HEK293 (cell line): ENCODE results near the gene SH2D2A.

Source experiments
- BCL11B ChIP-seq: fragments of 450-650 bp; formaldehyde crosslinking; IDR thresholded peaks from 2 replicates; pipeline ENCODE4 v1.5.1; 2016; ENCODE audit warnings: low read depth, missing biosample characterization, missing genetic modification characterization
- BCL6B ChIP-seq: fragments of 450-650 bp; formaldehyde crosslinking; IDR thresholded peaks from 2 replicates; pipeline ENCODE4 v1.5.1; 2017; ENCODE audit warnings: missing biosample characterization, missing genetic modification characterization
- EGR2 ChIP-seq: fragments of 450-650 bp; formaldehyde crosslinking; IDR thresholded peaks from 2 replicates; pipeline ENCODE4 v1.5.1; 2016; ENCODE audit warnings: low read depth, missing biosample characterization, missing genetic modification characterization
- HOXA7 ChIP-seq: sonication (generic); formaldehyde crosslinking; IDR thresholded peaks from 2 replicates; pipeline ENCODE4 v1.8.1; 2022; ENCODE audit warnings: missing genetic modification reagents, borderline replicate concordance
- KLF9 ChIP-seq: fragments of 450-650 bp; formaldehyde crosslinking; IDR thresholded peaks from 2 replicates; pipeline ENCODE4 v1.5.1; 2016; ENCODE audit warnings: missing biosample characterization, missing genetic modification characterization, low read depth
- MEIS1 ChIP-seq: sonication (generic); formaldehyde crosslinking; IDR thresholded peaks from 2 replicates; pipeline ENCODE4 v1.8.1; 2022; ENCODE audit warnings: missing genetic modification reagents, mild to moderate bottlenecking, borderline replicate concordance
- OSR2 ChIP-seq: fragments of 450-650 bp; formaldehyde crosslinking; IDR thresholded peaks from 2 replicates; pipeline ENCODE4 v1.5.1; 2016; ENCODE audit warnings: missing biosample characterization, missing genetic modification characterization
- REST ChIP-seq: fragments of 450-650 bp; formaldehyde crosslinking; IDR thresholded peaks from 2 replicates; pipeline ENCODE4 v1.5.1; 2016; ENCODE audit warnings: missing biosample characterization, missing genetic modification characterization
- ZBTB10 ChIP-seq: fragments of 450-650 bp; formaldehyde crosslinking; IDR thresholded peaks from 2 replicates; pipeline ENCODE4 v1.5.1; 2016; ENCODE audit warnings: missing biosample characterization, missing genetic modification characterization
- ZNF121 ChIP-seq: fragments of 450-650 bp; formaldehyde crosslinking; IDR thresholded peaks from 2 replicates; pipeline ENCODE4 v1.5.1; 2016; ENCODE audit warnings: missing biosample characterization, missing genetic modification characterization
- ZNF211 ChIP-seq: fragments of 450-650 bp; formaldehyde crosslinking; IDR thresholded peaks from 2 replicates; pipeline ENCODE4 v1.5.1; 2016; ENCODE audit warnings: low read depth, missing biosample characterization, missing genetic modification characterization
- ZNF280D ChIP-seq: fragments of 450-650 bp; formaldehyde crosslinking; IDR thresholded peaks from 2 replicates; pipeline ENCODE4 v1.5.1; 2016; ENCODE audit warnings: missing biosample characterization, missing genetic modification characterization
- ZNF416 ChIP-seq: fragments of 450-650 bp; formaldehyde crosslinking; IDR thresholded peaks from 2 replicates; pipeline ENCODE4 v1.5.1; 2016; ENCODE audit warnings: missing biosample characterization, missing genetic modification characterization
- ZNF426 ChIP-seq: fragments of 450-650 bp; formaldehyde crosslinking; IDR thresholded peaks from 2 replicates; pipeline ENCODE4 v1.5.1; 2017; ENCODE audit warnings: missing biosample characterization, missing genetic modification characterization, mild to moderate bottlenecking, inconsistent platforms, moderate library complexity
- ZNF558 ChIP-seq: fragments of 450-650 bp; formaldehyde crosslinking; IDR thresholded peaks from 2 replicates; pipeline ENCODE4 v1.5.1; 2016; ENCODE audit warnings: missing biosample characterization, missing genetic modification characterization
- ZNF560 ChIP-seq: fragments of 450-650 bp; formaldehyde crosslinking; IDR thresholded peaks from 2 replicates; pipeline ENCODE4 v1.5.1; 2017; ENCODE audit warnings: missing biosample characterization, missing genetic modification characterization, borderline replicate concordance
- ZNF610 ChIP-seq: fragments of 450-650 bp; formaldehyde crosslinking; IDR thresholded peaks from 2 replicates; pipeline ENCODE4 v1.5.1; 2016; ENCODE audit warnings: missing biosample characterization, missing genetic modification characterization, borderline replicate concordance
- ZNF660 ChIP-seq: fragments of 450-650 bp; IDR thresholded peaks from 2 replicates; pipeline ENCODE4 v1.5.1; 2018; ENCODE audit warnings: missing biosample characterization, mild to moderate bottlenecking, missing genetic modification characterization
- ZNF747 ChIP-seq: fragments of 450-650 bp; formaldehyde crosslinking; IDR thresholded peaks from 2 replicates; pipeline ENCODE4 v1.5.1; 2016; ENCODE audit warnings: missing biosample characterization, missing genetic modification characterization
- ZNF776 ChIP-seq: fragments of 450-650 bp; formaldehyde crosslinking; IDR thresholded peaks from 2 replicates; pipeline ENCODE4 v1.5.0; 2017; ENCODE audit warnings: missing biosample characterization, missing genetic modification characterization, borderline replicate concordance
- ZNF777 ChIP-seq: fragments of 450-650 bp; formaldehyde crosslinking; IDR thresholded peaks from 2 replicates; pipeline ENCODE4 v1.5.1; 2017; ENCODE audit warnings: missing biosample characterization, missing genetic modification characterization, borderline replicate concordance
- ZNF830 ChIP-seq: fragments of 450-650 bp; IDR thresholded peaks from 2 replicates; pipeline ENCODE4 v1.5.0; 2018; ENCODE audit warnings: missing biosample characterization, missing genetic modification characterization, low read depth, mild to moderate bottlenecking, moderate library complexity
- TF ChIP-seq, protein P1 (sequence below): fragments of 450-650 bp; formaldehyde crosslinking; IDR thresholded peaks from 2 replicates; pipeline ENCODE4 v1.5.1; 2016; ENCODE audit warnings: missing biosample characterization, missing genetic modification characterization, borderline replicate concordance
- TF ChIP-seq, protein P2 (sequence below): fragments of 450-650 bp; formaldehyde crosslinking; IDR thresholded peaks from 2 replicates; pipeline ENCODE4 v1.5.1; 2016; ENCODE audit warnings: missing biosample characterization, missing genetic modification characterization

SH2D2A gene

GRCh38 chr1:156860113-156860627 lies 43.5 kb upstream of the SH2D2A start (continued):
- TF ChIP-seq ZNF280D (tag by site-specific recombination): no peak
- no peak for TF ChIP-seq ZNF558 (tag by site-specific recombination)
- TF ChIP-seq ZNF121 (tag by site-specific recombination): no peak
- no peak for TF ChIP-seq ZNF776
- no peak for TF ChIP-seq ZNF777 (tag by site-specific recombination)
- TF ChIP-seq OSR2: no peak
- TF ChIP-seq BCL6B: no peak
- TF ChIP-seq EGR2 (tag by site-specific recombination): no peak
- TF ChIP-seq, protein P1, sequence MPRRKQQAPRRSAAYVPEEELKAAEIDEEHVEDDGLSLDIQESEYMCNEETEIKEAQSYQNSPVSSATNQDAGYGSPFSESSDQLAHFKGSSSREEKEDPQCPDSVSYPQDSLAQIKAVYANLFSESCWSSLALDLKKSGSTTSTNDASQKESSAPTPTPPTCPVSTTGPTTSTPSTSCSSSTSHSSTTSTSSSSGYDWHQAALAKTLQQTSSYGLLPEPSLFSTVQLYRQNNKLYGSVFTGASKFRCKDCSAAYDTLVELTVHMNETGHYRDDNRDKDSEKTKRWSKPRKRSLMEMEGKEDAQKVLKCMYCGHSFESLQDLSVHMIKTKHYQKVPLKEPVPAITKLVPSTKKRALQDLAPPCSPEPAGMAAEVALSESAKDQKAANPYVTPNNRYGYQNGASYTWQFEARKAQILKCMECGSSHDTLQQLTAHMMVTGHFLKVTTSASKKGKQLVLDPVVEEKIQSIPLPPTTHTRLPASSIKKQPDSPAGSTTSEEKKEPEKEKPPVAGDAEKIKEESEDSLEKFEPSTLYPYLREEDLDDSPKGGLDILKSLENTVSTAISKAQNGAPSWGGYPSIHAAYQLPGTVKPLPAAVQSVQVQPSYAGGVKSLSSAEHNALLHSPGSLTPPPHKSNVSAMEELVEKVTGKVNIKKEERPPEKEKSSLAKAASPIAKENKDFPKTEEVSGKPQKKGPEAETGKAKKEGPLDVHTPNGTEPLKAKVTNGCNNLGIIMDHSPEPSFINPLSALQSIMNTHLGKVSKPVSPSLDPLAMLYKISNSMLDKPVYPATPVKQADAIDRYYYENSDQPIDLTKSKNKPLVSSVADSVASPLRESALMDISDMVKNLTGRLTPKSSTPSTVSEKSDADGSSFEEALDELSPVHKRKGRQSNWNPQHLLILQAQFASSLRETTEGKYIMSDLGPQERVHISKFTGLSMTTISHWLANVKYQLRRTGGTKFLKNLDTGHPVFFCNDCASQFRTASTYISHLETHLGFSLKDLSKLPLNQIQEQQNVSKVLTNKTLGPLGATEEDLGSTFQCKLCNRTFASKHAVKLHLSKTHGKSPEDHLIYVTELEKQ (tag by site-specific recombination): no peak; the same call in 1 of the 2 replicates
- peak; percentile 91 for TF ChIP-seq REST
- TF ChIP-seq ZNF610 (tag by site-specific recombination): no peak
- no peak for TF ChIP-seq ZNF747 (tag by site-specific recombination)
- TF ChIP-seq ZNF416 (tag by site-specific recombination): no peak
- TF ChIP-seq, protein P2, sequence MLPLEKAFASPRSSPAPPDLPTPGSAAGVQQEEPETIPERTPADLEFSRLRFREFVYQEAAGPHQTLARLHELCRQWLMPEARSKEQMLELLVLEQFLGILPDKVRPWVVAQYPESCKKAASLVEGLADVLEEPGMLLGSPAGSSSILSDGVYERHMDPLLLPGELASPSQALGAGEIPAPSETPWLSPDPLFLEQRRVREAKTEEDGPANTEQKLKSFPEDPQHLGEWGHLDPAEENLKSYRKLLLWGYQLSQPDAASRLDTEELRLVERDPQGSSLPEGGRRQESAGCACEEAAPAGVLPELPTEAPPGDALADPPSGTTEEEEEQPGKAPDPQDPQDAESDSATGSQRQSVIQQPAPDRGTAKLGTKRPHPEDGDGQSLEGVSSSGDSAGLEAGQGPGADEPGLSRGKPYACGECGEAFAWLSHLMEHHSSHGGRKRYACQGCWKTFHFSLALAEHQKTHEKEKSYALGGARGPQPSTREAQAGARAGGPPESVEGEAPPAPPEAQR (tag by site-specific recombination): no peak
- no peak for TF ChIP-seq ZNF426
- TF ChIP-seq HOXA7: no peak
- peak; percentile 66 for TF ChIP-seq ZBTB10
- no peak for TF ChIP-seq ZNF660 (tag by site-specific recombination)
- TF ChIP-seq ZNF211 (tag by site-specific recombination): no peak
- no peak for TF ChIP-seq ZNF830 (tag by site-specific recombination)
- no peak for TF ChIP-seq KLF9 (tag by site-specific recombination)
- TF ChIP-seq ZNF560 (tag by site-specific recombination): no peak
- TF ChIP-seq BCL11B (tag by site-specific recombination): no peak
- no peak for TF ChIP-seq MEIS1 (CRISPR knock-in tag)
